22Rv1 (cell line): ENCODE results near the gene CUX1.

ENCODE experiments used
- ZFX ChIP-seq: fragments of 450-650 bp; IDR thresholded peaks from 2 replicates; pipeline ENCODE4 v1.6.1; 2017; ENCODE audit warnings: antibody characterized with exemption, borderline replicate concordance
- TF ChIP-seq, protein P1 (sequence below): fragments of 450-650 bp; IDR thresholded peaks from 2 replicates; pipeline ENCODE4 v1.5.1; 2017; ENCODE audit warnings: mild to moderate bottlenecking

DNA sequence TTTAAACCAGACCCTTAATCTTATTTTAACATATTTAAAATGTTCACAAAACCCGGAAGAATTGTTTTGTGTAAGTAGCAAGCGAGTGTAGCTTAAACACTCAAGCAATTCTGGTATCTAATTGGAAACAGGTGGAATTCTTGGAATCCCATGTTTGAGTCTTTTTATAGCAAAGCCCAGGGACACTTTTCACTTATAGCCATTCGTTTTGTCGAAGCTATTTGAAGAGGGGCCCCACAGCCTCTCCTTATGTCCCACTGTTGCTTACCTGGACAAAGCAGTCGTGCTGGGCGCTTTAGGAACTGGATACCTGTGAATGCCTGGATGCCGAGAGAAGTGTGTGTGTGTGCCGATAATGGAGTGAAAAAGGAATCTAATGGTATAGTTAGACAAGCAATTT, 3.3 kb downstream of the CUX1 start:
- TF ChIP-seq, protein P1, sequence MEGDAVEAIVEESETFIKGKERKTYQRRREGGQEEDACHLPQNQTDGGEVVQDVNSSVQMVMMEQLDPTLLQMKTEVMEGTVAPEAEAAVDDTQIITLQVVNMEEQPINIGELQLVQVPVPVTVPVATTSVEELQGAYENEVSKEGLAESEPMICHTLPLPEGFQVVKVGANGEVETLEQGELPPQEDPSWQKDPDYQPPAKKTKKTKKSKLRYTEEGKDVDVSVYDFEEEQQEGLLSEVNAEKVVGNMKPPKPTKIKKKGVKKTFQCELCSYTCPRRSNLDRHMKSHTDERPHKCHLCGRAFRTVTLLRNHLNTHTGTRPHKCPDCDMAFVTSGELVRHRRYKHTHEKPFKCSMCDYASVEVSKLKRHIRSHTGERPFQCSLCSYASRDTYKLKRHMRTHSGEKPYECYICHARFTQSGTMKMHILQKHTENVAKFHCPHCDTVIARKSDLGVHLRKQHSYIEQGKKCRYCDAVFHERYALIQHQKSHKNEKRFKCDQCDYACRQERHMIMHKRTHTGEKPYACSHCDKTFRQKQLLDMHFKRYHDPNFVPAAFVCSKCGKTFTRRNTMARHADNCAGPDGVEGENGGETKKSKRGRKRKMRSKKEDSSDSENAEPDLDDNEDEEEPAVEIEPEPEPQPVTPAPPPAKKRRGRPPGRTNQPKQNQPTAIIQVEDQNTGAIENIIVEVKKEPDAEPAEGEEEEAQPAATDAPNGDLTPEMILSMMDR: no peak
- no peak for TF ChIP-seq ZFX
